OCI-LY1 (cell line): ENCODE data around the gene ATP5F1D.

Experiments used
- EZH2 ChIP-seq: fragments of 200-600 bp; sonication (generic), shearing (Covaris generic); IDR thresholded peaks from 2 replicates; pipeline ENCODE4 v1.8.0; 2017; ENCODE audit warnings: borderline replicate concordance, mixed run types, mild to moderate bottlenecking, antibody characterized with exemption, low read length, moderate library complexity, mixed read lengths
- TF ChIP-seq, protein P1 (sequence below): fragments of 200-600 bp; sonication (generic), shearing (Covaris generic); IDR thresholded peaks from 2 replicates; pipeline ENCODE4 v1.5.1; 2017; ENCODE audit warnings: mild to moderate bottlenecking, antibody characterized with exemption, low read length, moderate library complexity, mixed read lengths

GRCh38 chr19:1252821-1253513, 11.4 kb downstream of the ATP5F1D start:
- TF ChIP-seq, protein P1, sequence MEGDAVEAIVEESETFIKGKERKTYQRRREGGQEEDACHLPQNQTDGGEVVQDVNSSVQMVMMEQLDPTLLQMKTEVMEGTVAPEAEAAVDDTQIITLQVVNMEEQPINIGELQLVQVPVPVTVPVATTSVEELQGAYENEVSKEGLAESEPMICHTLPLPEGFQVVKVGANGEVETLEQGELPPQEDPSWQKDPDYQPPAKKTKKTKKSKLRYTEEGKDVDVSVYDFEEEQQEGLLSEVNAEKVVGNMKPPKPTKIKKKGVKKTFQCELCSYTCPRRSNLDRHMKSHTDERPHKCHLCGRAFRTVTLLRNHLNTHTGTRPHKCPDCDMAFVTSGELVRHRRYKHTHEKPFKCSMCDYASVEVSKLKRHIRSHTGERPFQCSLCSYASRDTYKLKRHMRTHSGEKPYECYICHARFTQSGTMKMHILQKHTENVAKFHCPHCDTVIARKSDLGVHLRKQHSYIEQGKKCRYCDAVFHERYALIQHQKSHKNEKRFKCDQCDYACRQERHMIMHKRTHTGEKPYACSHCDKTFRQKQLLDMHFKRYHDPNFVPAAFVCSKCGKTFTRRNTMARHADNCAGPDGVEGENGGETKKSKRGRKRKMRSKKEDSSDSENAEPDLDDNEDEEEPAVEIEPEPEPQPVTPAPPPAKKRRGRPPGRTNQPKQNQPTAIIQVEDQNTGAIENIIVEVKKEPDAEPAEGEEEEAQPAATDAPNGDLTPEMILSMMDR, result no peak
- no peak for TF ChIP-seq EZH2
